Adrenal gland (tissue), 12 donors: ENCODE results near the gene LARGE1. TPM values are rescaled to one million over a fixed set of nuclear protein-coding genes. Genes with fewer than 3 reads are reported as not detected.
A peak's percentile ranks its signal among the peaks of the same experiment; 100 is the strongest.

Experiments used
- DNase-seq, 7 donors: peaks; one replicate each; pipeline ENCODE4 v3.0.0-alpha.2; 2019 to 2020
- H3K27ac ChIP-seq, 5 donors: fragments of 200-600 bp; sonication (generic) in 4 of 5; 1 replicate in 3 of 5; 2 replicates in 2 of 5; pipeline versions ENCODE4 v1.5.1 to v1.8.0; 2016 to 2020; ENCODE audit warnings: mild to moderate bottlenecking in 1 of 5
- H3K27me3 ChIP-seq: fragments of 200-600 bp; 2 replicates; pipeline ENCODE4 v1.8.0; 2021
- H3K36me3 ChIP-seq, 2 donors: fragments of 200-600 bp; replicated peaks in 1 of 2; 1 replicate in 1 of 2; 2 replicates in 1 of 2; pipeline versions ENCODE4 v1.5.1 to v1.8.0; 2018 to 2022
- H3K4me1 ChIP-seq, 2 donors: fragments of 200-600 bp; replicated peaks in 1 of 2; 1 replicate in 1 of 2; 2 replicates in 1 of 2; pipeline versions ENCODE4 v1.5.1 to v1.8.0; 2018 to 2021
- H3K4me3 ChIP-seq, 4 donors: fragments of 200-600 bp; sonication (generic) in 3 of 4; one replicate each; pipeline ENCODE4 v1.5.1; 2016 to 2018
- H3K9me3 ChIP-seq, 3 donors: fragments of 200-600 bp; sonication (generic) in 1 of 3; replicated peaks in 1 of 3; 1 replicate in 2 of 3; 2 replicates in 1 of 3; pipeline versions ENCODE4 v1.5.1 to v1.8.0; 2016 to 2021
- POLR2A ChIP-seq, 2 donors: fragments of 450-650 bp; IDR thresholded peaks; one replicate each; pipeline ENCODE4 v1.6.1; 2017; ENCODE audit warnings: antibody characterized with exemption in 2 of 2, mild to moderate bottlenecking in 2 of 2, moderate library complexity in 1 of 2
- WGBS, 4 donors: extraction: QIAGEN DNeasy Blood & Tissue Kit in 2 of 4; methylation state at CpG; one replicate each; pipeline versions ENCODE4 v1.1.5 to v1.1.7; 2013 to 2017; 5-methylcytosine and 5-hydroxymethylcytosine counted together
- intact Hi-C, 2 donors: fragments of 100-400 bp; cut with DNase I; formaldehyde crosslinking; loops; one replicate each; pipeline versions ENCODE4 v1.14.1 to v1.15.0; 2022 to 2023
- polyA plus RNA-seq, 3 donors: library from polyadenylated mRNA; stranded (reverse); fragments of 200-250 nt in 2 of 3; fragments of 350-450 nt in 1 of 3; fragmentation: Illumina TruSeq in 1 of 3; extraction: RNeasy Lipid Tissue Mini Kit (QIAGEN cat#74804) in 1 of 3; gene quantifications; one replicate each; pipeline ENCODE4 v1.2.3, GENCODE V29; 2013 to 2014
- total RNA-seq, 9 donors: library from RNA; depleted of rRNA in 4 of 9; stranded (reverse); fragments of >200 nt in 4 of 9; fragments of 120-200 nt in 1 of 9; fragmentation: NEBNext Ultra II Directional in 1 of 9; extraction: Animal tissue kit (Norgen Biotek cat#: 25700) in 1 of 9; gene quantifications; one replicate each; pipeline versions ENCODE4 v1.1.0 to v1.2.4, GENCODE V29; 2013 to 2023
- TF ChIP-seq, protein P1 (sequence below), 6 experiments: fragments of 450-650 bp in 4 of 6; fragments of 200-600 bp in 2 of 6; sonication (generic) in 1 of 6; IDR thresholded peaks; 1 replicate in 5 of 6; 2 replicates in 1 of 6; pipeline versions ENCODE4 v1.5.1 to v1.8.0; 2016 to 2021; ENCODE audit warnings: antibody characterized with exemption in 6 of 6, mild to moderate bottlenecking in 2 of 6, moderate library complexity in 1 of 6
- donor health status: healthy with polysubstance abuse.
- donor health status: Bipolar disorder and iron deficiency.
- donor health status: DM: yes; HTN: yes; CAD: no.
- donor health status: DM: no; HTN: no; CAD: no.
- donor health status: DM: no; HTN: no; CAD: no.
- donor health status: DM: yes; HTN: yes; CAD: no.

Gene LARGE1
- total and polyA plus RNA-seq, 12 donors = 3.4 to 67.6 (median 30.6) TPM

DNA sequence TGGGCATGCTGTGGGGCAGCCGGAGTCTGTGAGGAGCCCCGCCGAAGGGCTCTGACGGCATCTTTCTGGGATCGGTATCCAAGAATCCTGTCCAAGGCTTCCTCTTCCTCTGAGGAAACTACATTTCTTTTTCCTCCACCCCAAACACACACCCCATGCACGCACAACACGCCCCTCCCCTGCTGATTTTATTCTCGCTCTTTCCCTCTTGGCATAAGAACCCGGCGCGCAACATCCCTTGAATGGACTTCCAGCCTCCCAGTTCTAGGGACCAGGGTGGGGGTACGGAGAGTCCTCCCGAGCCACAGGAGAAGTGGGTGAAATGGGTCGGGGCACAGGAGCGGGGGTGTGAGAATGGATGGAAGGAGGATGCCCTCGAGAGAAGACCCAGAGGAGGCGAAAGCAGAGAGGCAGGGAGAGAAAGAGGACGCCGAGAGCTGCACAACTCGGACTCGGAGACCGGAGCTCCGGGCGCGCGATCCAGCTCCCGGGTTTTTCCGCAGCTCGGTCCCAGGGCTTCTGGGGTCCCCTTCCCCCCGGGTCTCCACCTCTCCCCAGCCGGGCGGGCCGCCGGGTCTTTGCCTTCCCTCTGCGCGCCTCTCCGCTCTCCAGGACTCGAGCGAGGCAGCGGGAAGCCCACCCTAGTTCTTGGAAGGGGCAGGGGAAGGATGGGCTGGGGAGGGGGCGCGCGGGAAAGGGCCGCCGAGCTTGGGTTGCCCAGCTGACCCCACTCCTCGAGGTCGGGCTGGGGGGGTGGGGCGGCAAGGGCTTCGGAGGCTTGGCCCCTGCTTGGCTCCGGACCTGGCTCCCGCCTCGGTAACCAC, 1.5 kb upstream of the LARGE1 start:
- intact Hi-C loops = no loop called here
- DNase-seq = peak; percentile 54 to 76 (median 65)
- WGBS, 4 donors = 0 to 3% (median 2%) methylated on average over 21 to 52 of the region's 52 CpGs

DNA sequence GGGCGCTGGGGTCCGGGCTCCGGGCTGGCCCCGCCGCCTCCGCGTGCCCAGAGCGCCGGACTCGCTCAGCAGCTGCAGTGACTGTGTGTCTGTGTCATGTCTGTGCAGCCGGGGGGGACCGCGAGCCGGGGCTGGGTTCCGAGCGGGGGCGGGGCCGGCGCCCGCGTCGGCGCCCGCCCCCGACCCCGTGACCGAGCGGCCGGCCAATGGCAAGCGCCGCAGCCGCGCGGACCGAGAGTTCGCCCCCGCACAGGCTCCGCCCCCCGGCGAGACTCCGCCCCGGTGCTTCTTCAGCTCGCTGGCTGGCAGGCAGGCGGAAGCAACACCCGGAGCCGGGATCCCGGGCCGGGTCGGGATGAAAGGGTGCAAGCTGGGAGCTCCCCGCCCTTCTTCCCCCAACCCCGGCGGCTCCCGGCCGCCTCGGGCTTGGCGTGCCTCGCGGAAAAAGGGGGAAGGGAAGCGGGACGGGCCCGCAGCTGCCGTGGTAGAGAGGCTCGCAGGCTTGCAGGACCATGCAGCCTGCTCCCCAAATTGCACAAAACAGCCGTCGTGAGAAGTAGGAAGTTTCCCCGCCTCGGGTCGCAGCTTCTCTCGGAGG, 750 bp upstream of the LARGE1 start:
- Histone ChIP-seq H3K4me3 (peak overlapping the region in 3 of 4 donors; percentile 11 to 82 (median 65)), H3K36me3 (no peaks in the 10 kb centered on the region), H3K27me3 (no peaks in the 10 kb centered on the region), H3K27ac (peak overlapping the region in 4 of 5 donors; percentile 45 to 93 (median 78)), H3K4me1 (peaks cover 17 to 34% of the 10 kb centered on the region in 2 donors), H3K9me3 (no peaks in the 10 kb centered on the region)
- peak; percentile 98 to 99 (median 99) for DNase-seq
- WGBS, 4 donors = 0 to 1% (median 0%) methylated on average over 7 to 68 of the region's 69 CpGs
- intact Hi-C loops = no loop called here
- TF ChIP-seq, protein P1, sequence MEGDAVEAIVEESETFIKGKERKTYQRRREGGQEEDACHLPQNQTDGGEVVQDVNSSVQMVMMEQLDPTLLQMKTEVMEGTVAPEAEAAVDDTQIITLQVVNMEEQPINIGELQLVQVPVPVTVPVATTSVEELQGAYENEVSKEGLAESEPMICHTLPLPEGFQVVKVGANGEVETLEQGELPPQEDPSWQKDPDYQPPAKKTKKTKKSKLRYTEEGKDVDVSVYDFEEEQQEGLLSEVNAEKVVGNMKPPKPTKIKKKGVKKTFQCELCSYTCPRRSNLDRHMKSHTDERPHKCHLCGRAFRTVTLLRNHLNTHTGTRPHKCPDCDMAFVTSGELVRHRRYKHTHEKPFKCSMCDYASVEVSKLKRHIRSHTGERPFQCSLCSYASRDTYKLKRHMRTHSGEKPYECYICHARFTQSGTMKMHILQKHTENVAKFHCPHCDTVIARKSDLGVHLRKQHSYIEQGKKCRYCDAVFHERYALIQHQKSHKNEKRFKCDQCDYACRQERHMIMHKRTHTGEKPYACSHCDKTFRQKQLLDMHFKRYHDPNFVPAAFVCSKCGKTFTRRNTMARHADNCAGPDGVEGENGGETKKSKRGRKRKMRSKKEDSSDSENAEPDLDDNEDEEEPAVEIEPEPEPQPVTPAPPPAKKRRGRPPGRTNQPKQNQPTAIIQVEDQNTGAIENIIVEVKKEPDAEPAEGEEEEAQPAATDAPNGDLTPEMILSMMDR (IDR thresholded peaks at IDR 0.05) = peak in 1 of 6 experiments; percentile 23
- peak; percentile 86 to 95 for TF ChIP-seq POLR2A (IDR thresholded peaks at IDR 0.05)

More for the DNA sequence above, 1.5 kb upstream of the LARGE1 start:
- Histone ChIP-seq H3K9me3 (no peaks in the 10 kb centered on the region), H3K4me3 (peak overlapping the region in 3 of 4 donors; percentile 11 to 82 (median 65)), H3K27me3 (no peaks in the 10 kb centered on the region), H3K36me3 (no peaks in the 10 kb centered on the region), H3K4me1 (peaks cover 17 to 34% of the 10 kb centered on the region in 2 donors), H3K27ac (peak overlapping the region in 4 of 5 donors; percentile 45 to 93 (median 78))
- TF ChIP-seq POLR2A (IDR thresholded peaks at IDR 0.05) = peak; percentile 18 to 45
- TF ChIP-seq, protein P1 (IDR thresholded peaks at IDR 0.05) = no peak

DNA sequence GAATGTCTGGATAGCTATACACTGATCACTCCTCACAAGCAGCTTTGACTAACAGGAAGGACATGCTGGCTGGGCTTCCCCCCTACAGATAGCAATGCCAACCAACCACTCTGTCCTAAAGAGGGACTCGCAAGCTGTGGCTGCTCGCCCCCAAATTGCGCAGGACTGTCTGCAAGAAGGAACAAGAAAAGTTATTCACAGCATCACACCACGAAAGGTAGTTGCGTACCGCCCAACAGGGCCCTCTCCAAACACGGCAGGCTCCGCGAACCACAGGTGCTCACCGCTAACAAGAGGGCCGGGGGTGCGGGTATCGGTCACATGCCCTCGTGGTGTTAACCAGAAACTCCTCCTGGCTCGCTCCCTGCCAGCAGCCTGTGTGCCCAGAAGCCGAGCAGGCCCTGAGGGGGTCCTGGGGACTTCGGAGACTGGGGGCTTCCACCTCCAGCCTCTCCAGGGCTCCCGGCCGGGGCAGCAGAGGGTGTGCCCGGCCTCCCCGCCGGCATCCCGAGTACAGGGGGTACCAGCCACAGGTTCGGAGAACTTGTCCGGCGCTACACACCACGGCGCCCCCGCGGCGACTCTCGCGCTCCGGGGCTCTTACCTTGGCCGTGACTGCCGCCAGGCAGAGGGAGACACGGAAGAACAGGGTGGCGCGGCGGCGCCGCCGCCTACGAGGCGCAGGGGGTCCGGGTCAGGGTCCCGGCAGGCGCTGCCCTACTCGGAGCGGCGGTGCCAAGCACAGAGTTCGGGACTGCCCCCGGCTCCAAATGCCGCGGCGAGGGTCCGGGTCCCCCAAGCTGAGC, 682 bp downstream of the LARGE1 start:
- H3K27ac ChIP-seq = peak overlapping the region in 2 of 5 donors; percentile 39 to 93
- H3K9me3 ChIP-seq = no peaks in the 10 kb centered on the region
- H3K4me3 ChIP-seq = peak overlapping the region; percentile 64 to 89 (median 74)
- DNase-seq = peak; percentile 36 to 67 (median 39)
- H3K27me3 ChIP-seq = no peaks in the 10 kb centered on the region
- intact Hi-C loops = no loop called here
- no peak for TF ChIP-seq POLR2A (IDR thresholded peaks at IDR 0.05)
- TF ChIP-seq, protein P1 (IDR thresholded peaks at IDR 0.05) = no peak
- no peaks in the 10 kb centered on the region for H3K36me3 ChIP-seq
- peaks cover 17 to 34% of the 10 kb centered on the region in 2 donors for H3K4me1 ChIP-seq
- WGBS, 4 donors = 0 to 2% (median 2%) methylated on average over 2 to 57 of the region's 57 CpGs; no CpG with 5 or more reads in 1 of the 4 donors
